A673 (cell line): ENCODE results near the gene MROH9.

Experiments used
- CTCF ChIP-seq: fragments of 300-800, 200-600 bp; sonication (generic); conservative IDR thresholded peaks from 2 replicates; pipeline ENCODE4 v1.5.1; 2017; ENCODE audit warnings: low read depth, mild to moderate bottlenecking, antibody characterized with exemption, low read length, moderate library complexity, mixed read lengths
- EZH2 ChIP-seq: fragments of 200-600 bp; sonication (generic); IDR thresholded peaks from 2 replicates; pipeline ENCODE4 v1.6.1; 2017; ENCODE audit warnings: borderline replicate concordance, low read depth, mild to moderate bottlenecking, mixed read lengths, antibody characterized with exemption, low read length; ENCODE audit not compliant: poor library complexity, severe bottlenecking

- TF ChIP-seq CTCF (no peak), EZH2 (no peak)
These were observed 3.1 kb upstream of the MROH9 start for GRCh38 chr1:170932236-170932635.
